Retinal pigment epithelial cell (primary cell): ENCODE measurements around the gene SCARF1.

Experiments
- DNase-seq: peaks from one replicate; pipeline ENCODE4 v3.0.0-alpha.2; 2010; ENCODE audit warnings: low read depth
- H3K4me3 ChIP-seq: 2 replicates; pipeline ENCODE4 v1.5.1; 2011; ENCODE audit warnings: mild to moderate bottlenecking, low read length, control low read depth, moderate library complexity
- TF ChIP-seq, protein P1 (sequence below): conservative IDR thresholded peaks from 2 replicates; pipeline ENCODE4 v1.5.1; 2011; ENCODE audit warnings: low read depth, low read length, control low read depth, inconsistent platforms

SCARF1 gene

DNA sequence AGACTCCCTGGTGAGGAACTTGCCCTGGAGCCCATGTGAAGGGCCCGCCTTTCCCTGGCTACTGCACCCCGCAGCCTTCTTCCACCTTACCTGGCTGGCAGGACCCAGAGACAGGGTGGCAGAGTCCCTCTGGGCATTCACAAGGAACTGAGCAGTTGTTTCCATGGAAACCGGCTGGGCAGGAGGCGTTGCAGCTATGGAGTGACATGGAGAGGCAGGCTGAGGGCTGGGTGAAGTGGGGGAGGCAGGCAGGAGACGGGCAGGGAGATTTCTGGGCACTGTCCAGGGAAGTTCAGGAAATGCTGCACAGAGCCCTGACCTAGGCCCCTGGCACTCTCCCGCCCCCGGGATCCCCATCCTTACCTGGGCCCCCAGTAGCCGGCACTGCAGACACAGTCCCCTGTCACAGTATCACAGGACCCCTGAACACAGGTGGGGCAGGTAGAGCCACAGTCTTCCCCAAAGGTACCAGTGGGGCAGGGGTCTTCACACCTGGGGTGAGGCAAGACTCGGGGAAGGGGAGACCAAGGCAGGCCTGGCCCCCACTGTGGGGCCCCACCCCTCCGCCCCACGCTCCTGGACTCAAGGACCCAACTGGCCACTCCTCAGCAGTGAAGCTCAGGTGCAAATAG, 5.9 kb downstream of the SCARF1 start:
- TF ChIP-seq, protein P1, sequence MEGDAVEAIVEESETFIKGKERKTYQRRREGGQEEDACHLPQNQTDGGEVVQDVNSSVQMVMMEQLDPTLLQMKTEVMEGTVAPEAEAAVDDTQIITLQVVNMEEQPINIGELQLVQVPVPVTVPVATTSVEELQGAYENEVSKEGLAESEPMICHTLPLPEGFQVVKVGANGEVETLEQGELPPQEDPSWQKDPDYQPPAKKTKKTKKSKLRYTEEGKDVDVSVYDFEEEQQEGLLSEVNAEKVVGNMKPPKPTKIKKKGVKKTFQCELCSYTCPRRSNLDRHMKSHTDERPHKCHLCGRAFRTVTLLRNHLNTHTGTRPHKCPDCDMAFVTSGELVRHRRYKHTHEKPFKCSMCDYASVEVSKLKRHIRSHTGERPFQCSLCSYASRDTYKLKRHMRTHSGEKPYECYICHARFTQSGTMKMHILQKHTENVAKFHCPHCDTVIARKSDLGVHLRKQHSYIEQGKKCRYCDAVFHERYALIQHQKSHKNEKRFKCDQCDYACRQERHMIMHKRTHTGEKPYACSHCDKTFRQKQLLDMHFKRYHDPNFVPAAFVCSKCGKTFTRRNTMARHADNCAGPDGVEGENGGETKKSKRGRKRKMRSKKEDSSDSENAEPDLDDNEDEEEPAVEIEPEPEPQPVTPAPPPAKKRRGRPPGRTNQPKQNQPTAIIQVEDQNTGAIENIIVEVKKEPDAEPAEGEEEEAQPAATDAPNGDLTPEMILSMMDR = no peak
- DNase-seq = no peak
- no peak overlapping the region for H3K4me3 ChIP-seq

DNA sequence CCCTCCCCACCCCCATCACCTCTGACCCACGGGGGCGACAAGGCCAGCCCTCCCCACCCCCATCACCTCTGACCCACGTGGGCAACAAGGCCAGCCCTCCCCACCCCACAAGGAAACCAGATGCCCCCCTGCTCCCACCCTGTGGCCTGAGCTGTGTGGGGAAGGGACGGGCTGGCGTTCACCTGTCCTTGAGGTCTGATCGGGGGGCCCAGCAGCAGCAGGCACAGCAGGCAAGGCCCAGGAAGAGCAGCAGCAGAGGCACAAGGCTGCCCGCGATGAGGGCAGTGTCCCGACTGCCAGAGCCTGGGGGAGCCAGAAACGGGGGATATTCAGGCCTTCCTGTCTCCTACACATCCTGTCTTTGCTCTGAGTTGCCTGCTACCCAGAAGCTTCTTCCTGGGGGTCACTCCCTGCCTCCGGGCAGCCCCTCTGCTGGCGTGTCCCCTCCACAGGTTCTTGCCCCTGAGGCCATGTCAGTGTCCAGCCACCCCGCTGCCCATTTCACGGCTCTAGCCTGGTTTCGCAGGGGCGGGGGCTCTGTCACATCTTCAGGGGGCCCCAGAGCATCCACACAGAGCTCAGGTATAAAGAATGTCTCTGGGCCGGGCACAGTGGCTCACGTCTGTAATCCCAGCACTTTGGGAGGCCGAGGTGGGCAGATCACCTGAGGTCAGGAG, 6.8 kb downstream of the SCARF1 start:
- H3K4me3 ChIP-seq = no peak overlapping the region
- TF ChIP-seq, protein P1 = no peak
- DNase-seq = no peak

DNA sequence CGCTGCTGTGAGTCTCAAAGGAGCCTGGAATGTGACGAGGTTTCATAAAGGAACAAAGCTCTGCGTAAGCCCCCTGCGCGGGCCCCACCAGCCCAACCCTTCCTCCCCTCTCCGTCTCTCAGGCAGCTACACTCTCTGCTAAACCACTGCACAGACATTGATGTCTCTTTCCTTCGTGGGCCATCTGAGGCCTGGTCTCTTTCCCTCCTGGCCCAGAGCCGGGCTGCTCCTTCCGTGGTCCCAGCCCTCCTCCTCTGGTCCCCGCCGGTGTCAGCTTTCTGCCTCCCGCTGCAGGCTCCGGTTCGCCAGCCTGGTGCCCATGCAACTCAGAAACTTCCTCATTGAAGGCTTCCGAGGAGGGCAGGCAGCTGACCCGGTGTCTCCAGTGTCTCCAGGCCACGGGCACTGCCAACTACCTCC, 7.4 kb downstream of the SCARF1 start:
- TF ChIP-seq, protein P1 = no peak
- no peak for DNase-seq
- no peak overlapping the region for H3K4me3 ChIP-seq

DNA sequence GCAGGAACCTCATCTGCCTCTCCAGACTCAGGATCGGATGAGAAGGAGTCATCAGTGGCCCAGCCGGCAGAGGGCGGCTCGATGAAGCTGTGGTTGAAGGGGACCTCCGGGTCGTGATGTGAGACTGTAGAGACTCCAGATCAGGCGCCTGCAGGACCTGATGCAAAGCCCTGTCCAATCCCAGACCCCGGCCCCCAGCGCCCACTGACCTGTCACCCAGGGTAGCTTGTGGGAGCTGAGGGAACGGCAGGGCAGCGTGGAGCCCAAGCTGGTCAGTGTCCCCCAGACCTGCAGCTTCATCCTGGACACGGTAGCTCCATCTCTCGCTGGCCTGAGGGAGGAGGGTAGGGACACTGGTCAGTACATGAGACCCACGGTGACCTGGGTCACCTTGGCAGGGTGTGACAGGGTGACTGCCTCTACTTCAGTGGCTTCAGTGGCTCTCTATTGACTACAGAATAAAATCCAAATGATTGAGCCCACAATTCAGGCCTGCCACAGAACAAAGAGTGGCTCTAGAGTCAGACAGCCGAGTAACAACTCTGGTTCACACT, 8.7 kb downstream of the SCARF1 start:
- TF ChIP-seq, protein P1 = no peak
- no peak overlapping the region for H3K4me3 ChIP-seq
- DNase-seq = no peak

DNA sequence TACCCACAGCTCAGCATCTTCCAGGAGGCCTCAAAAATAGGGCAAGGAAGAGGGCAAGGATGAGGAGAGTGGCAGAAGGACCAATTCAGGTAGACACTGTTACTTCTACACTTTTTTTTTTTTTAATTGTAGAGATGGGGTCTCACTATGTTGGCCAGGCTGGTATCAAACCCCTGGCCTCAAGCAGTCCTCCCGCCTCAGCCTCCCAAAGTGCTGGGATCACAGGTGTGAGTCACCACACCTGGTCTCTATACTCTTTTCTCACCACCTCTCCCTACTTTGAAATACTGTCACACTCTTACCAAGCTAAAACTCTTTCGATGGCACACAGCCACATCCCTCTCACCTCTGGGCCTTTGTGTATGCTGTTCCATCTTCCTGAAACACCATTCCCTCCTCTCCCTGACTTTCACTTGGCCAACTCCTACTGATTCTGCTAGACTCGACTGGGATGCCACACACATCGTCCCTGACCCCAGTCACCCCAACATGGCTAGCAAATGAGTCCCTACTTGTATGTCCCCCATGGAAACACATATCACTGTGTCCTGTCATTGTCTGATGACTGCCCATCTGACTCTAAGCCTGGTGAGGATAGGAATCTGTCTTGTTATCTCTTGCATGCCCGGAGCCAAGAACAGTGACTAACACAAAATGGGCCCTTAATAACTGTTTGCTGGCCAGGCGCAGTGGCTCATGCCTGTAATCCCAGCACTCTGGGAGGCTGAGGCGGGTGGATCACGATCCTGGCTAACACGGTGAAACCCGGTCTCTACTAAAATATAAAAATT, 9.7 kb downstream of the SCARF1 start:
- TF ChIP-seq, protein P1 = no peak
- no peak overlapping the region for H3K4me3 ChIP-seq
- DNase-seq = no peak

DNA sequence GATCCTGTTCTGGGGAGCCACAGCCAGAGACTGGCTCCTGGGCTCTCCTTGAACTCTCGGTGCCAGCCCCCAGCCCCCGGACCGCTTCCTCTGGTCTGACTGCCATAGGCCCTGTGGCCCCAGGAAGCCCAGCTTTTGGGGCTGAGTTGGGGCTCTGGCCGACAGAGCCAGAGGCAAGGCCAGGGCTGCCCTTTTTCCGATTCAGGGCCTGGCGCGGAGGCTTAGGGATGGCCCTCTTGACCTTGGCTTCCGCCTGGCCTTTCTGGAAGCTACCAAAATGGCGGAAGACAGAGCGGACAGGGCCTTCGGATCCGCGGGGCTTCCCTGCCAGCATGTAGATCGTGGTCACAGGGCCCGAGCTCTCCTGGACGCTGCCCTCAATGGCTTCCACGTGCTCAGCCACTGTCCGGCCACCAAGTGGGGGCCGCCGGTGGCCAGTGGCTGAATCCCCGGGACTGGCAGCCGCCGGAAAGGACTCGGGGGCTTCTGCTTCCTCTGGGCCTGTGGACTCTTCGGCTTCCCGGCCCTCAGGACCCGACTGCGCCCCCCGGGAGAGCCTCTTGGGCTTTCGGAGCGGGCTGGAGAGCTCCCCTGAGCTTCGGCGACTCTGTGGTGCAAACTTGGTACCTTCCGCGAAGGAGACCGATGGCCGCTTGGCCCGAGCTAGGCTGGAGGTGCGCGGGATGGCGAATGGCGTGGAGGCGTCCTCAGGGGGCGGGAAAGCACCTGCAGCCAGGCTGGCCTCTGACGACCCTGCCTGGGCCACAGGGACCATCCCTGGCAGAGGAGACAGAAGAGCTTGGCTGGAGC, 10.5 kb downstream of the SCARF1 start:
- no peak overlapping the region for H3K4me3 ChIP-seq
- TF ChIP-seq, protein P1 = no peak
- DNase-seq = no peak
